H1 (cell line): ENCODE measurements around the gene SAMD4A. TPM values are rescaled to one million over a fixed set of nuclear protein-coding genes. Genes with fewer than 3 reads are reported as not detected.

Source experiments
- EP300 ChIP-seq, 2 experiments: IDR thresholded peaks; 1 replicate in 1 of 2; 2 replicates in 1 of 2; pipeline ENCODE4 v1.6.1; 2011 to 2012; ENCODE audit warnings: low read depth in 2 of 2, low read length in 2 of 2, mild to moderate bottlenecking in 2 of 2, borderline replicate concordance in 1 of 2, inconsistent platforms in 1 of 2, moderate library complexity in 1 of 2
- RAD21 ChIP-seq, 2 experiments: IDR thresholded peaks in 1 of 2; conservative IDR thresholded peaks in 1 of 2; 2 replicates each; pipeline ENCODE4 v1.6.1; 2011; ENCODE audit warnings: low read depth in 2 of 2, low read length in 2 of 2, improper control_type of control experiment in 1 of 2, inconsistent platforms in 1 of 2, mild to moderate bottlenecking in 1 of 2, moderate library complexity in 1 of 2
- SIN3A ChIP-seq, 2 experiments: IDR thresholded peaks in 1 of 2; conservative IDR thresholded peaks in 1 of 2; 2 replicates each; pipeline ENCODE4 v1.6.1; 2011 to 2012; ENCODE audit warnings: low read length in 2 of 2, improper control_type of control experiment in 1 of 2, low read depth in 1 of 2, mild to moderate bottlenecking in 1 of 2
- SUZ12 ChIP-seq: fragments of 200-600 bp; sonication (generic); IDR thresholded peaks from 2 replicates; pipeline ENCODE4 v1.6.1; 2012; ENCODE audit warnings: mild to moderate bottlenecking, inconsistent platforms, low read length, moderate library complexity, mixed read lengths
- polyA plus RNA-seq, 7 experiments: library from polyadenylated mRNA; depleted of rRNA in 3 of 7; stranded (reverse) in 5 of 7; unstranded in 2 of 7; fragments of >200 nt in 5 of 7; fragments of 200-250 nt in 2 of 7; gene quantifications; 1 replicate in 5 of 7; 2 replicates in 1 of 7; 4 replicates in 1 of 7; pipeline versions ENCODE4 v1.2.1 to v1.2.3, GENCODE V29; 2011 to 2013; ENCODE audit warnings: missing spikeins in 2 of 7, mixed read lengths in 2 of 7
- total RNA-seq: library from RNA; stranded (reverse); fragmentation: NEBNext Ultra II Directional; extraction: Animal tissue kit (Norgen Biotek cat#: 25700); gene quantifications from 2 replicates; pipeline ENCODE4 v1.2.1, GENCODE V29; 2021

Gene SAMD4A
- total and polyA plus RNA-seq, 2 of the 8 experiments (the other 6 are each of a cell fraction or from before 2014, with no cell fraction given) = 2.4 to 12.3 TPM

DNA sequence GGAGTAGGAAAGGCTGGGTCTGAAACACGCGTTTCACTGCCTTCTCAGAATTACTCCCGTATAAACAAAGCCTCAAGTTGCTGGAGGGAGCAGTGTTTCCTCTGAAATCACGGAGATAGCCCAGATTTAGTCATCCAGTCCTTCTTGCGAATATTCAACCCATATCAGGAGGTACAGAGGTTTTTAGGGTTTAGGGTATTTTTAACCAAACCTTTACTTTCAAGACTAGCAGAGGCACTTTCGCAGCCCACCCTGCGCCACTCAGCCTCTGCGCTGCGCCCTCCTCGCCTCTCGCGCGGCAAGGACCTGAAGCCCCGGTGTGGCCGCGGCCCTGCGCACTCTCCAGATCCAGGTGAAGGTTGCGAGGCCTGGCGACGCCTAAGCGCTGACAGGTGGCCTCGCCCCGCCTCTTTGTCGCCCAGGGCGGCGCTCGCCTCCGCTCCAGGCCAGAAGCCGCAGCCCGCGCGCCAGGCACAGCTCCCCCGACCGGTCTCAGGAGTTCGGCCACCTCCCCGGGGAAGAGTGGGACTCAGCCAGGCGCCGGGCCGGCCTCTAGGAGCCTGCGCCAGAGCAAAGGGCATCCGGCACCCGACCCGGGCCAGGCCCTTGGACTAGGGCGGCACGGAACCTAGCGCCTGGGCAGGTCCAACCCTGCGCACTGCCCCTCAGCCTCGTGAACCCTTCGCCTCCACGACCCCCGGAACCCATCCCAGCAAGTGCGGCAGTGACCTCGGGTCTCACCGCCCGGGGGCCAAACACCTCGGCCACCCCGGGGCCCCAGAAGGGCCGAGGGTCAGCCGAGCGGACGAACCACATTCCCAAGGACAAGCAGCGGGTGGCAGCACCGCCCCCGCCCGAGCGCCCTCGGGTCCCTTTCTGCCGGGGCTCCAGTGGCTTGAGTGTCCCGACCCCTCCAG lies 1.8 kb upstream of the SAMD4A start (continued):
- TF ChIP-seq SIN3A (conservative IDR thresholded peaks at IDR 0.05 in 1 of 2, IDR thresholded peaks at IDR 0.05 in 1 of 2; ENCODE audit: low read depth in 1 of 2, low read length in 2 of 2) = peak in 1 of 2 experiments; percentile 62; a peak in 2 of 4 replicates
- TF ChIP-seq SUZ12 = peak; percentile 47; the same call in 1 of the 2 replicates
- no peak for TF ChIP-seq EP300 (IDR thresholded peaks at IDR 0.05; ENCODE audit: borderline replicate concordance in 1 of 2, low read depth in 2 of 2, low read length in 2 of 2)
- no peak; a peak in 1 of 4 replicates for TF ChIP-seq RAD21 (IDR thresholded peaks at IDR 0.05 in 1 of 2, conservative IDR thresholded peaks at IDR 0.05 in 1 of 2; ENCODE audit: low read depth in 2 of 2, low read length in 2 of 2)
